ENCODE measurements around the gene LBH. TPM values are rescaled to one million over a fixed set of nuclear protein-coding genes. Genes with fewer than 3 reads are reported as not detected.

LBH gene
- polyA plus RNA-seq, 3 donors = 0.41 to 0.76 (median 0.42) TPM

DNA sequence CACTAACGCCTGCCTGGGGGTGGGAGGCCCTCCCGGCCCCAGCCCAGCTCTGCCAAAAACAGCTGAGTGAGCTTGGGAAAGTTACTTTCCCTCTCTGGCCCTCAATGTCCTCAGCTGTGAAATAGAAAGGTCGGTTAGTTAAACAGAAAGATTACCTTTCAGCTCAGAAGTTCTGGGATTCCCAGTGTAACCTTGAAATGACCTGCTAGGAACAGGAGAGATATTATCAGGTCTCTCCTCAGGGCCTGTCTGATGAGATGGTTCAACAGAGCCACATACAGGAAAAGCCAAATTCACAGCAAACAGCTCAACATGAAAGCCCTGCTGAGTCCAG lies 68.8 kb downstream of the LBH start:
- intact Hi-C loops (cut with micrococcal nuclease) = no loop called here
- H3K36me3 Mint-ChIP-seq = no peaks in the 10 kb centered on the region

DNA sequence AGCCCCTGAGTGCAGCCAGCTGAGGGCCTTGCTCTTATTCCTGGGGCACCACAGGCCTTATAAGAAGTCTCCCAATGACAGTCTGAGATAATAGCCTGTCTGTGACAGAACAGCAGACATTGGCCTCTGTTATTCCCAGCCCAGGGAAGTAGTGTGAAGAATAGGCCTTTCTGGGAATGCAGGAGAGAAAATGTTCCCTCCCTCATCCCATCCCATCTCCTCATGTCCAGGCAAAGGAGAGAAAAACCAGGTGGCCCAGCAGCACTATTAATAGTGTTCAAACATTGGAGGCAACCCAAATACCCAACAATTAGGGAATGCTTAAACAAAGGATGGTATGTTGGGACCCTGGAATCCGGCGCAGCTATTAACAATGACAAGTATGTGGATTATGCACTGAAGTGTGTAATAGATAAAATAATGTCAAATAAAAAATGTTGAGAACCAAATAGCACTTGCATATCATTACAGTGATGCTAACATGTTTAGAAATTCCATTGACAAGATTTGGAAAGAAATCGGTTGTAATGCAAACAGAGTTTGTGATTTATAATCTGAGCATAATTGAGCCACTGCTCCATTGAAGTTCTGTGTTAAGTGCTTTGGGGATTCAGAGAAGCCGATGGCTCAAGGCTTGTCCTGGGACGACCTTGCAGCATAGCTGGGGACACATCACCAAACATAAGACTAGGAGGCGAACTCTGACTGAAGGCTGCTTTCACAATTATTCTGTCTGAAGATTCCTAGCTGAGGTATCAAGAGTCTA lies 69.3 kb downstream of the LBH start:
- H4K20me1 ChIP-seq (ENCODE audit: insufficient read depth, low read length) = no peaks in the 10 kb centered on the region
- no peak for DNase-seq
- Mint-ChIP-seq H3K27me3 (ENCODE audit: low read depth in 3 of 3) (peaks cover 1 to 7% (median 4%) of the 10 kb centered on the region in 3 donors), H3K9me3 (peaks cover 0 to 8% (median 5%) of the 10 kb centered on the region in 7 donors), H3K27ac (no peak overlapping the region), H3K4me3 (no peak overlapping the region), H3K36me3 (no peaks in the 10 kb centered on the region), H3K4me1 (no peaks in the 10 kb centered on the region)
- no peaks in the 10 kb centered on the region for H3K4me1 ChIP-seq (ENCODE audit: control insufficient read depth in 1 of 2, insufficient read depth in 2 of 2, low read length in 2 of 2)
- no CpG with 5 or more reads among the region's 6 CpGs for WGBS (ENCODE audit: insufficient coverage)
- H3K9me3 ChIP-seq (replicated peaks in 1 of 2; ENCODE audit: control insufficient read depth in 1 of 2, insufficient read depth in 1 of 2, low read length in 2 of 2) = peaks cover 0 to 2% of the 10 kb centered on the region in 2 donors
- no peak overlapping the region for H3K27ac ChIP-seq (ENCODE audit: low read depth in 1 of 2, low read length in 2 of 2)
- no peaks in the 10 kb centered on the region for H3K36me3 ChIP-seq (replicated peaks in 1 of 2; ENCODE audit: control insufficient read depth in 1 of 2, insufficient read depth in 2 of 2, low read length in 2 of 2)
- intact Hi-C loops (cut with micrococcal nuclease) = no loop called here
- no peak overlapping the region for H3K9ac ChIP-seq (ENCODE audit: insufficient read depth, low read length, poor library complexity, severe bottlenecking)
- H2AFZ ChIP-seq (ENCODE audit: insufficient read depth, low read depth, low read length, poor library complexity, severe bottlenecking) = no peak overlapping the region
- no peaks in the 10 kb centered on the region for H3K79me2 ChIP-seq (ENCODE audit: insufficient read depth, low read length)
- H3K4me3 ChIP-seq (replicated peaks in 1 of 3; ENCODE audit: low read depth in 2 of 3, low read length in 3 of 3) = no peak overlapping the region
- TF ChIP-seq, protein P1, sequence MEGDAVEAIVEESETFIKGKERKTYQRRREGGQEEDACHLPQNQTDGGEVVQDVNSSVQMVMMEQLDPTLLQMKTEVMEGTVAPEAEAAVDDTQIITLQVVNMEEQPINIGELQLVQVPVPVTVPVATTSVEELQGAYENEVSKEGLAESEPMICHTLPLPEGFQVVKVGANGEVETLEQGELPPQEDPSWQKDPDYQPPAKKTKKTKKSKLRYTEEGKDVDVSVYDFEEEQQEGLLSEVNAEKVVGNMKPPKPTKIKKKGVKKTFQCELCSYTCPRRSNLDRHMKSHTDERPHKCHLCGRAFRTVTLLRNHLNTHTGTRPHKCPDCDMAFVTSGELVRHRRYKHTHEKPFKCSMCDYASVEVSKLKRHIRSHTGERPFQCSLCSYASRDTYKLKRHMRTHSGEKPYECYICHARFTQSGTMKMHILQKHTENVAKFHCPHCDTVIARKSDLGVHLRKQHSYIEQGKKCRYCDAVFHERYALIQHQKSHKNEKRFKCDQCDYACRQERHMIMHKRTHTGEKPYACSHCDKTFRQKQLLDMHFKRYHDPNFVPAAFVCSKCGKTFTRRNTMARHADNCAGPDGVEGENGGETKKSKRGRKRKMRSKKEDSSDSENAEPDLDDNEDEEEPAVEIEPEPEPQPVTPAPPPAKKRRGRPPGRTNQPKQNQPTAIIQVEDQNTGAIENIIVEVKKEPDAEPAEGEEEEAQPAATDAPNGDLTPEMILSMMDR (IDR thresholded peaks at IDR 0.05) = no peak
- no peaks in the 10 kb centered on the region for H3K27me3 ChIP-seq (ENCODE audit: control insufficient read depth in 2 of 2, insufficient read depth in 2 of 2, low read length in 2 of 2)
- no peak overlapping the region for H3K4me2 ChIP-seq (replicated peaks; ENCODE audit: extremely low read depth, low read length, poor library complexity, severe bottlenecking)

More for the DNA sequence above, 68.8 kb downstream of the LBH start:
- Histone ChIP-seq H3K27me3 (ENCODE audit: control insufficient read depth in 2 of 2, insufficient read depth in 2 of 2, low read length in 2 of 2) (no peaks in the 10 kb centered on the region), H3K36me3 (replicated peaks in 1 of 2; ENCODE audit: control insufficient read depth in 1 of 2, insufficient read depth in 2 of 2, low read length in 2 of 2) (no peaks in the 10 kb centered on the region), H3K4me1 (ENCODE audit: control insufficient read depth in 1 of 2, insufficient read depth in 2 of 2, low read length in 2 of 2) (no peaks in the 10 kb centered on the region), H3K27ac (ENCODE audit: low read depth in 1 of 2, low read length in 2 of 2) (no peak overlapping the region), H4K20me1 (ENCODE audit: insufficient read depth, low read length) (no peaks in the 10 kb centered on the region), H3K9me3 (replicated peaks in 1 of 2; ENCODE audit: control insufficient read depth in 1 of 2, insufficient read depth in 1 of 2, low read length in 2 of 2) (no peaks in the 10 kb centered on the region), H3K79me2 (ENCODE audit: insufficient read depth, low read length) (no peaks in the 10 kb centered on the region), H3K4me2 (replicated peaks; ENCODE audit: extremely low read depth, low read length, poor library complexity, severe bottlenecking) (no peak overlapping the region), H3K9ac (ENCODE audit: insufficient read depth, low read length, poor library complexity, severe bottlenecking) (no peak overlapping the region), H3K4me3 (replicated peaks in 1 of 3; ENCODE audit: low read depth in 2 of 3, low read length in 3 of 3) (no peak overlapping the region), H2AFZ (ENCODE audit: insufficient read depth, low read depth, low read length, poor library complexity, severe bottlenecking) (no peak overlapping the region)
- Mint-ChIP-seq H3K4me3 (no peak overlapping the region), H3K27ac (no peak overlapping the region), H3K4me1 (no peaks in the 10 kb centered on the region), H3K27me3 (ENCODE audit: low read depth in 3 of 3) (peaks cover 3 to 7% (median 5%) of the 10 kb centered on the region in 3 donors), H3K9me3 (peaks cover 0 to 6% (median 4%) of the 10 kb centered on the region in 7 donors)
- no peak for DNase-seq
- TF ChIP-seq, protein P1 (IDR thresholded peaks at IDR 0.05) = no peak
- WGBS (ENCODE audit: insufficient coverage) = 72% methylated on average over 2 of the region's 3 CpGs

Data from CD14-positive monocyte (primary cell).